Measurements from ENCODE around the gene CEP43. TPM values are rescaled to one million over a fixed set of nuclear protein-coding genes. Genes with fewer than 3 reads are reported as not detected.

CEP43 gene
- total RNA-seq, 2 donors from 2014 or later = 7.7 to 8.5 TPM

DNA sequence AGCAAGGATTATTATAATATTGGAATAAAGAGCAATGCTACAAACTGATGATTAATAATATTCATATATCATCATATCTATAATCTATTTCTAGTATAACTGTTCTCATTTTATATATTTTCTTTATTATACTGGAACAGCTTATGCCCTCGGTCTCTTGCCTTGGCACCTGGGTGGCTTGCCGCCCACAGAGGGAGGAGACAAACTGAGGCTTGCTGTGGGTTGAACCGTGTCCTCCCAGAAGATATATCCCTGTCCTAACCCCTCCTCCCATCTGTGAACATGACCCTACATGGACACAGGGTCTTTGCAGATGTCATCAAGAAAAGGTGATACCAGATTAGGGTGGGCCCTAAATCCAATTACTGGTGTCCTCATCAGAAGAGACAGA lies 47.5 kb upstream of the CEP43 start:
- TF ChIP-seq, protein P1, sequence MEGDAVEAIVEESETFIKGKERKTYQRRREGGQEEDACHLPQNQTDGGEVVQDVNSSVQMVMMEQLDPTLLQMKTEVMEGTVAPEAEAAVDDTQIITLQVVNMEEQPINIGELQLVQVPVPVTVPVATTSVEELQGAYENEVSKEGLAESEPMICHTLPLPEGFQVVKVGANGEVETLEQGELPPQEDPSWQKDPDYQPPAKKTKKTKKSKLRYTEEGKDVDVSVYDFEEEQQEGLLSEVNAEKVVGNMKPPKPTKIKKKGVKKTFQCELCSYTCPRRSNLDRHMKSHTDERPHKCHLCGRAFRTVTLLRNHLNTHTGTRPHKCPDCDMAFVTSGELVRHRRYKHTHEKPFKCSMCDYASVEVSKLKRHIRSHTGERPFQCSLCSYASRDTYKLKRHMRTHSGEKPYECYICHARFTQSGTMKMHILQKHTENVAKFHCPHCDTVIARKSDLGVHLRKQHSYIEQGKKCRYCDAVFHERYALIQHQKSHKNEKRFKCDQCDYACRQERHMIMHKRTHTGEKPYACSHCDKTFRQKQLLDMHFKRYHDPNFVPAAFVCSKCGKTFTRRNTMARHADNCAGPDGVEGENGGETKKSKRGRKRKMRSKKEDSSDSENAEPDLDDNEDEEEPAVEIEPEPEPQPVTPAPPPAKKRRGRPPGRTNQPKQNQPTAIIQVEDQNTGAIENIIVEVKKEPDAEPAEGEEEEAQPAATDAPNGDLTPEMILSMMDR (IDR thresholded peaks at IDR 0.05) = no peak
- ATAC-seq (ENCODE audit: insufficient number of reproducible peaks, low FRiP score, low read depth) (no peak), DNase-seq (ENCODE audit: low spot score) (no peak)
- Histone ChIP-seq H3K9me3 (no peaks in the 10 kb centered on the region), H3K4me3 (no peak overlapping the region), H3K27ac (no peak overlapping the region), H3K36me3 (no peaks in the 10 kb centered on the region), H3K27me3 (replicated peaks; ENCODE audit: insufficient read depth) (no peaks in the 10 kb centered on the region), H3K4me1 (ENCODE audit: control insufficient read depth in 1 of 2, low read depth in 2 of 2) (peaks cover 0 to 11% of the 10 kb centered on the region in 2 donors)

DNA sequence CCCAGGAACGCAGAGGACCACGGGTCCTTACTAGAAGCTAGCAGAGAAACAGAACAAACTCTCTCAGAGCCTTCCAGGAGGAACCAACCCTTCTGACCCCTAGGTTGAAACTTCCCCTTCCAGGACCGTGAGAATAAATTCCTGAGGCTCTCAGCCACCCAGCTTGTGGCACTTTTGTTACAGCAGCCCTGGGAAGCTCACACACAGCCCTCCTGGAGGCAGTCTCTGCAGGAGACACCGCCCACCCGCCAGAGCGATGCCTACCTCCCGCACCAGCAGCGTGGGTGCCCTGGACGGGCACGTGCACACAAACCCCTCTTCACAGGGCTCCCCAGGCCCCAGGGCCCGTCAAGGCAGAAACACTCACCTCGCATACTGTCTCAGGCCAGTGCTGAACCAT lies 47.1 kb upstream of the CEP43 start:
- Histone ChIP-seq H3K36me3 (no peaks in the 10 kb centered on the region), H3K4me1 (ENCODE audit: control insufficient read depth in 1 of 2, low read depth in 2 of 2) (peaks cover 0 to 16% of the 10 kb centered on the region in 2 donors), H3K27me3 (replicated peaks; ENCODE audit: insufficient read depth) (no peaks in the 10 kb centered on the region), H3K4me3 (no peak overlapping the region), H3K27ac (no peak overlapping the region), H3K9me3 (no peaks in the 10 kb centered on the region)
- DNase-seq (ENCODE audit: low spot score) (no peak), ATAC-seq (ENCODE audit: insufficient number of reproducible peaks, low FRiP score, low read depth) (no peak)
- TF ChIP-seq, protein P1 (IDR thresholded peaks at IDR 0.05) = no peak

DNA sequence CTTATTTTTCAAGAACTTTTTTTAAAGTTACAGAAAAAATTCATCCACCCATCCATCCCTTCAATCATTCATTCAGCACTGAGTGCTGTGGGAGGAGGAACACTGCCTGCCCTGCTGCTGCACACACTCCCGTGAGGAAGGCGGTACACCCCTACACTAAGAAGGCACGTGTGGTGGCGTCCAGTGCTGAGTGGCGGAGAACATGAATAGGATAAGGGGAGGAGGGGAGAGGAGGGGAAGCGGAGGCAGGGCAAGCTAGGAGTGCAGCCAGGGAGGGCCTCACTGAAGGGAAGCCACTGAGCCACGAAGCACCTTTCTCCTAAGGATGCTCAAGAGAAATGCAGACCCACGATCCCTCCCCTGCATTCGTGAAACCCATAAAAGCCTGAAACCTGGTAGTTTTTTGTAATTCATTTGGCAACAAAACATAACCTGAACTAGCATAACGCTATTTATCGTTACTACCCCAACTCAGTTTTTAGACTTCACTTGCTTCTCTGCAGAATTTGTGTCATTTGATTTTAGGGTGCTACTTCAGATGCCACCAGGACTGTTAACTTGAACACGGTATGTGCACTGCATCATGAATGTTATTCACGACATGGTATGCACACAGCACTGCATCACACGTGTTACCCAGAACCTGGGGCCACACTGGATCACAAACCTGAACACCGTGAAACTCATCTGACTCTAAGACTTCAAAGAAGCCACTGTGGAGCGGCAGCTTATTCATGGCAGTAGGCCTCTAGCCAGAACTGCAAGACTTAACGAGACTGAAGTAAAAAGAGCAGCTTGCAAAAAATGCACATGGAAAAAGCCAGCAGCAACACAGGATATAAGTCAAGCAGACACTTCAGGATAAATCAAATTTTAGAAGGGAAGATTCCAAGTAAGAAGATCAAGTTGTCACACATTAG lies 46.4 kb upstream of the CEP43 start:
- Histone ChIP-seq H3K9me3 (no peaks in the 10 kb centered on the region), H3K36me3 (no peaks in the 10 kb centered on the region), H3K27me3 (replicated peaks; ENCODE audit: insufficient read depth) (no peaks in the 10 kb centered on the region), H3K27ac (no peak overlapping the region), H3K4me1 (ENCODE audit: control insufficient read depth in 1 of 2, low read depth in 2 of 2) (peaks cover 4 to 21% of the 10 kb centered on the region in 2 donors), H3K4me3 (no peak overlapping the region)
- TF ChIP-seq, protein P1 (IDR thresholded peaks at IDR 0.05) = no peak
- ATAC-seq (ENCODE audit: insufficient number of reproducible peaks, low FRiP score, low read depth) = no peak
- DNase-seq (ENCODE audit: low spot score) = no peak

DNA sequence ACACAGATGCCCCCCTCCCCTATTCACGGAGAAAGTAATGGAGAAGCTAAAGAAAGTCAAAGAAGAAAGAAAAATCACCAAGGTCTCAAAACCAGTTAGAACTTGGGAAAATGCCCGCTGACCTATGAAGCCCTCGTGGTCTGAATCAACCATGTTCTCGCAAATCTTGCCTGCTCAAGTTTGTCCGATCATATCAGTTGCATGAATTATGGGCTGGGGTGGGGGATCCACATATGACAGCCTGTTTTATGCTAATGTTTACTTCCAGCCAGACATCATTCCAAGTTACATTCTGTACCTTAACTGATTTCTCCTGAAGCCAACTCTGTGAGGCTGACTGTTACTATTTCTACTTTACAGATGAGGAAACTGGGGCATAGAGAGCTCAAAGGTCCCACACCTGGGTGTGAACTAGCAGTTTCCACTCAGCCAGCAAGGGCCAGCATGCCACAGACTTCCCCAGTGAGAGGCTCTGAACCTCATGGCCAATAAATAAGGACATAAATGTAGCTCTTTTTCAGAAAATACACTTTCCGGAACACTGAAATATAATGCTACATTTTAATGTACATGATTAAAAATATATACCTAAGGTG lies 45.0 kb upstream of the CEP43 start:
- Histone ChIP-seq H3K27ac (no peak overlapping the region), H3K4me3 (no peak overlapping the region), H3K4me1 (ENCODE audit: control insufficient read depth in 1 of 2, low read depth in 2 of 2) (peaks cover 4 to 21% of the 10 kb centered on the region in 2 donors), H3K36me3 (no peaks in the 10 kb centered on the region), H3K27me3 (replicated peaks; ENCODE audit: insufficient read depth) (no peaks in the 10 kb centered on the region), H3K9me3 (no peaks in the 10 kb centered on the region)
- DNase-seq (ENCODE audit: low spot score) (no peak), ATAC-seq (ENCODE audit: insufficient number of reproducible peaks, low FRiP score, low read depth) (no peak)
- TF ChIP-seq, protein P1 (IDR thresholded peaks at IDR 0.05) = no peak

DNA sequence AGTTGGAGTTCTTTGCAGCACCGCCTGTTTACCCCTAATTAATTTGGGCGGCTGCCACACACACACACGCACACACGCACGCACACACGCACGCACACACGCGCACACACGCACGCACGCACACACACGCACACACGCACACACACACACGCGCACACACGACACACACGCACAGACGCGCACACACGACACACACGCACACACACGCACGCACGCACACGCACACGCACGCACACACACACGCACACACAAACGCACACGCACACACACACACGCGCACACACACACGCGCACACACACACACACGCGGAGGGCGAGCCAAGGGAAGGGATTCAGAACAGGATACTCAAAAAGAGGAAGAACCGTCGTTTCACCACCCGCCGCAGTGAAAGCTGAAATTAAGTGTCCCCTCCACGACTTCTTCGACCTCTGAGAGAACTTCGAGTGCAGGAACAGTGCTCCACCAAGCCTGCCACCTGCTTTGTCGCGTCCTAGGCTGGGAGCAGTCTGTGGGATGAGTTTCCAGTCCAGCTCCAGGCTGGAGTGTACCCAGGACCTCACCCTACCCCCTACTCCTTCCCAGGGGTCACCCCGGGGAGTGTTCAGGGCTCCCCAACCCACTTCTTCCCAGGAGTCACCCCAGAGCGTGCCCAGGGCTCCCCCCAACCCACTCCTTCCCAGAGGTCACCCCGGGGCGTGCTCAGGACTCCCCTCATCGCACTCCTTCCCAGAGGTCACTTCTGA lies 43.9 kb upstream of the CEP43 start:
- no peaks in the 10 kb centered on the region for H3K9me3 ChIP-seq
- ATAC-seq (ENCODE audit: insufficient number of reproducible peaks, low FRiP score, low read depth) (no peak), DNase-seq (ENCODE audit: low spot score) (no peak)
- TF ChIP-seq, protein P1 (IDR thresholded peaks at IDR 0.05) = no peak
- H3K27ac ChIP-seq = no peak overlapping the region
- H3K36me3 ChIP-seq = no peaks in the 10 kb centered on the region
- no peaks in the 10 kb centered on the region for H3K27me3 ChIP-seq (replicated peaks; ENCODE audit: insufficient read depth)
- H3K4me3 ChIP-seq = peak overlapping the region; percentile 84
- H3K4me1 ChIP-seq (ENCODE audit: control insufficient read depth in 1 of 2, low read depth in 2 of 2) = peaks cover 4 to 21% of the 10 kb centered on the region in 2 donors

Data from thoracic aorta (tissue), 2 donors.